Measurements from ENCODE around the gene ELK4.
A peak's percentile ranks its signal among the peaks of the same experiment; 100 is the strongest.

ELK4 gene

DNA sequence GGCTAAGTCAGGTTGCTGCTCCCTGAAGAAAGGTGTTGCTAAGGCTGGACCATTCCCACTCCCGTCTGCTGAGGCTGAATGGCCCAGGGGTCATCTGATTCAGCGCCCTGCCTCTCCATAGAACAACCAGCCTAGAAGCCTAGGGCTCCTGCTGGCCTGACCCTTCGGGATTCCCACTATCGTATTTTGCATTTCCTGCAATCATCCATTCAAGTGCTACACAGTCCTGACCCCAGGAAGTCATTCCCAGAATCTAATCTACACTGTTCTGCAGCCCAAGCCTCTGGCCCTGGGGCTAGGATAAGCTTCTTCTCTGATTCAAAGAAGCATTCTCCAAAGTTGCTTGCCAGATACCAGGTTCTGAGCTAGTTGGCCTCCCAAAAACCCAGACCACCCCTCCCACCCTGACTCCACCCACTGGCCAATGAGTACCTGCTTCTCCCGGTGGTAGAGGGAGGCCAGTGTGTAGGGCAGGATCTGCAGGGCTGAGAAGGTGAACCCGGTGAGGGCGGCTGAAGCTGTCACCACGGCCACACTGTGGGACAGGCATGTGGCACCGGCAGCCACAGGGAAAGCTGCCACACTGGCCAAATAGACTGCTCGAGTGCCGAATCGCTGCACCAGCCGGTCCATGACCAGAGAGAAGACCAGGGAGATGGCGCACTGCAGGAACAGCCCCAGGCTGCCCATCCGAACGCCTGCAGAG is 29.8 kb upstream of the ELK4 start:
- no peak for DNase-seq
- Histone ChIP-seq H3K9me3 (no peaks in the 10 kb centered on the region), H3K36me3 (no peaks in the 10 kb centered on the region), H3K4me1 (no peaks in the 10 kb centered on the region; the same call in 1 of the 2 replicates), H3K27me3 (no peaks in the 10 kb centered on the region), H3K4me3 (ENCODE audit: low read depth, low read length) (no peak overlapping the region)
- TF ChIP-seq, protein P1, sequence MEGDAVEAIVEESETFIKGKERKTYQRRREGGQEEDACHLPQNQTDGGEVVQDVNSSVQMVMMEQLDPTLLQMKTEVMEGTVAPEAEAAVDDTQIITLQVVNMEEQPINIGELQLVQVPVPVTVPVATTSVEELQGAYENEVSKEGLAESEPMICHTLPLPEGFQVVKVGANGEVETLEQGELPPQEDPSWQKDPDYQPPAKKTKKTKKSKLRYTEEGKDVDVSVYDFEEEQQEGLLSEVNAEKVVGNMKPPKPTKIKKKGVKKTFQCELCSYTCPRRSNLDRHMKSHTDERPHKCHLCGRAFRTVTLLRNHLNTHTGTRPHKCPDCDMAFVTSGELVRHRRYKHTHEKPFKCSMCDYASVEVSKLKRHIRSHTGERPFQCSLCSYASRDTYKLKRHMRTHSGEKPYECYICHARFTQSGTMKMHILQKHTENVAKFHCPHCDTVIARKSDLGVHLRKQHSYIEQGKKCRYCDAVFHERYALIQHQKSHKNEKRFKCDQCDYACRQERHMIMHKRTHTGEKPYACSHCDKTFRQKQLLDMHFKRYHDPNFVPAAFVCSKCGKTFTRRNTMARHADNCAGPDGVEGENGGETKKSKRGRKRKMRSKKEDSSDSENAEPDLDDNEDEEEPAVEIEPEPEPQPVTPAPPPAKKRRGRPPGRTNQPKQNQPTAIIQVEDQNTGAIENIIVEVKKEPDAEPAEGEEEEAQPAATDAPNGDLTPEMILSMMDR (IDR thresholded peaks at IDR 0.05; ENCODE audit: low read depth, low read length): no peak

DNA sequence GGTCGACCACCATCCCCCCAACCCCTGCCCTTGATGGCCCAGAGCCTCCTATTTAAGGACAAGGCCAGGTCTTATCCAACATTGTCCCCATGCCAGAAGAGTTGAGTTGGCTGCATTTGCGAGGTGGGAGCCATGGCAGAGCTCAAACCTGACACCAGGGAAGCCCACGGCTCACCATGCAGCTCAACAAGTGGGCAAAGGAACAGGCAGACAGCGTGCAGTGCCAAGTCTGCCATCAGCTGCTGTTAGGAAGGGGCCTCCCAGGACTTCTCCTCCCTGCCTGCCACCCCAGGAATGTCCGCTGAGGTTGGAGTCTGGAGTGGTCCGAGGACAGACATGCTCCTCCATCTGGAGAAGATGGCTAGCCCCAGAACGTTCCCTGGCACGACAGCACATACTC is 28.6 kb upstream of the ELK4 start:
- no peak for DNase-seq
- Histone ChIP-seq H3K36me3 (no peaks in the 10 kb centered on the region), H3K27me3 (peaks cover 3% of the 10 kb centered on the region; the same call in 1 of the 2 replicates), H3K4me3 (ENCODE audit: low read depth, low read length) (no peak overlapping the region), H3K9me3 (no peaks in the 10 kb centered on the region), H3K4me1 (no peaks in the 10 kb centered on the region; the same call in 1 of the 2 replicates)
- TF ChIP-seq, protein P1 (IDR thresholded peaks at IDR 0.05; ENCODE audit: low read depth, low read length): no peak

DNA sequence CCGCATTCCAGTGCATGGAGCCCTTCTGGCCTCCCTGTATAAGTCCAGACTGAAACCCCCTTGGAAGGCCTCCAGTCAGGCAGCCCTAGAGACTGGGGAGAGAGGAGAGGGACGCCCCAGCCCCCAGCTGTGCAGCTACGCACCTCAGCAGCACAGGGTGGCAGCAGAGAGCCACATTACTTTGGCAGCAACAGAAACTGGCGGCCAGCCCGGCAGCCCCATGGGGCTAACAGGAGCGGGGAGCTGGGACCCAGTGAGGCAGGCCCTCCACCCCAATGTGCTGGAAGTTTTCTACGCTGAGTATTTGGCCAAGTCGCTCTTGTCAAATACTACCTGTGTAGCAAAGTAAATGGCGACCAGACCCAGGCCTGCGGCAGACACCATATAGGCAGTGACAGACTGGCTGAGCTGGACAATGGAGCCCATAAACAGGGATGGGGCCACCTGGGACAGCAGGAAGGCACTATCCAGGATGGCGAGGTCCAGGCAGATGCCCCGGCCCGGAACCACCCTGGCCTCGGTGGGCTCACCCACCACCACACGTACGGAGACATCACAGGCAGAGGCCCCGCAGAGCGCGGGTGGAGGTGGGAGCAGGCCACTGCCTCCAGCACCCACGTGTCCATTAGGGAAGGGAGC is 27.3 kb upstream of the ELK4 start:
- no peaks in the 10 kb centered on the region; the same call in 1 of the 2 replicates for H3K4me1 ChIP-seq
- DNase-seq: peak; percentile 88
- H3K4me3 ChIP-seq (ENCODE audit: low read depth, low read length): no peak overlapping the region
- TF ChIP-seq, protein P1 (IDR thresholded peaks at IDR 0.05; ENCODE audit: low read depth, low read length): peak; percentile 91
- H3K36me3 ChIP-seq: no peaks in the 10 kb centered on the region
- peaks cover 3% of the 10 kb centered on the region; the same call in 1 of the 2 replicates for H3K27me3 ChIP-seq
- no peaks in the 10 kb centered on the region for H3K9me3 ChIP-seq

DNA sequence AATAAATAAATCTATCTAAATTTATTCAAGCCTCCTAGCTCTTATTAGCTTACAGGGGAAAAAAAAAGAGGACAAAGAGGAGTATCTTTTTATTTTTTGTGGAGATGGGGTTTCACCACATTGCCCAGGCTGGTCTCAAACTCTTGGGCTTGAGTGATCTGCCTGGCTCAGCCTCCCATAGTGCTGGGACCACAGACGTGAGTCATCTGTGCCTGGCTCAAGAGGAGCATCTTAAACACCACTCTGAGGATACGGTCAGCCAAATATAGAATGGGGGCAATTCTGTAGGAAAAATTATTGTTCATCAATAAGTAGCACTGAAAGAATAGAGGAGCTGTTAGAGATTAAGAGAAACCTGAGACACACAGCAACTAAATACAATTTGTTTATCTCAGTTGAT is 24.4 kb upstream of the ELK4 start:
- DNase-seq: no peak
- Histone ChIP-seq H3K36me3 (no peaks in the 10 kb centered on the region), H3K4me3 (ENCODE audit: low read depth, low read length) (no peak overlapping the region), H3K4me1 (no peaks in the 10 kb centered on the region; the same call in 1 of the 2 replicates), H3K9me3 (no peaks in the 10 kb centered on the region), H3K27me3 (peaks cover 3% of the 10 kb centered on the region; the same call in 1 of the 2 replicates)
- TF ChIP-seq, protein P1 (IDR thresholded peaks at IDR 0.05; ENCODE audit: low read depth, low read length): no peak

DNA sequence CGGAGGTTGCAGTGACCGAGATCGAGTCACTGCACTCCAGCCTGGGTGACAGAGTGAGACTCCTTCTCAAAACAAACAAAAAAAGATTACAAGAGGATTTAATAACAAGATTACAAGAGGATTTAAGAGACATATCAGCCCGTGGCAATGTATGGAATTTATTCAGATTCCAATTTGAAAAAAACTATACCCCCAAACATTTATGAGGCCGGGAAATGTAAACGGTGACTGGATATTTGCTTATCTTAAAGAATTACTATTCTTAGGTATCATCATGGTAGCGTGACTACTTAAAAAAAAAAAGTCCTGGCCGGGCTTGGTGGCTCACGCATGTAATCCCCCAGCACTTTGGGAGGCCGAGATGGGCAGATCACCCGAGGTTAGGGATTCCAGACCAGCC is 21.2 kb upstream of the ELK4 start:
- Histone ChIP-seq H3K4me3 (ENCODE audit: low read depth, low read length) (no peak overlapping the region), H3K9me3 (no peaks in the 10 kb centered on the region), H3K4me1 (no peaks in the 10 kb centered on the region; the same call in 1 of the 2 replicates), H3K27me3 (peaks cover 3% of the 10 kb centered on the region; the same call in 1 of the 2 replicates), H3K36me3 (no peaks in the 10 kb centered on the region)
- no peak for DNase-seq
- TF ChIP-seq, protein P1 (IDR thresholded peaks at IDR 0.05; ENCODE audit: low read depth, low read length): no peak

DNA sequence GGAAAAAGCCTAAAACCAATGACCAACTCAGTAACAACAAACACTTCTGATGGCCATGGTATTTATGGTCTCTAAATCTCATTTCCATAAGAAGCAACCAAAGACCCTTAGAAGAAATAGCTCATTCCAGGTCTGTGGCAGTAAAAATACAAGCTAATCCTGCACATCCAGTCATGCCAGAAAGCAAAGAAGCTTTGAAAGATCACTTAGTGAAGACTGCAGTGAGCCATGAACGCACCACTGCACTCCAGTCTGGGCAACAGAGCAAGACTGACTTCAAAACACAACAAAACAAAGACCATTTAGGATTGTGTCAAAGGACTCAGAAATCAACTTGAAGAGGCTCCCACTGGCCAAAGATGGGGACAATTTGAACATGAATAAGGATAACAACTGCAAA is 18.4 kb upstream of the ELK4 start:
- TF ChIP-seq, protein P1 (IDR thresholded peaks at IDR 0.05; ENCODE audit: low read depth, low read length): no peak
- DNase-seq: no peak
- H3K9me3 ChIP-seq: no peaks in the 10 kb centered on the region
- H3K4me1 ChIP-seq: no peaks in the 10 kb centered on the region
- H3K4me3 ChIP-seq (ENCODE audit: low read depth, low read length): no peak overlapping the region
- H3K27me3 ChIP-seq: no peaks in the 10 kb centered on the region
- no peaks in the 10 kb centered on the region for H3K36me3 ChIP-seq
